Keratinocyte (primary cell): Measurements from ENCODE around the gene TSHZ2.

Experiments used
- EZH2 ChIP-seq: IDR thresholded peaks from one replicate; pipeline ENCODE4 v1.6.1; 2012; ENCODE audit warnings: inconsistent platforms, mild to moderate bottlenecking, low read length, moderate library complexity
- TF ChIP-seq, protein P1 (sequence below), 3 experiments: IDR thresholded peaks in 1 of 3; conservative IDR thresholded peaks in 1 of 3; optimal IDR thresholded peaks in 1 of 3; 2 replicates in 2 of 3; 3 replicates in 1 of 3; pipeline versions ENCODE3 to v1.5.1; 2011; ENCODE audit warnings: low read length in 3 of 3, mild to moderate bottlenecking in 3 of 3, moderate library complexity in 2 of 3, control low read depth in 1 of 3, inconsistent platforms in 1 of 3; ENCODE audit not compliant: insufficient read depth in 2 of 3; ENCODE audit errors: extremely low read depth in 1 of 3

DNA sequence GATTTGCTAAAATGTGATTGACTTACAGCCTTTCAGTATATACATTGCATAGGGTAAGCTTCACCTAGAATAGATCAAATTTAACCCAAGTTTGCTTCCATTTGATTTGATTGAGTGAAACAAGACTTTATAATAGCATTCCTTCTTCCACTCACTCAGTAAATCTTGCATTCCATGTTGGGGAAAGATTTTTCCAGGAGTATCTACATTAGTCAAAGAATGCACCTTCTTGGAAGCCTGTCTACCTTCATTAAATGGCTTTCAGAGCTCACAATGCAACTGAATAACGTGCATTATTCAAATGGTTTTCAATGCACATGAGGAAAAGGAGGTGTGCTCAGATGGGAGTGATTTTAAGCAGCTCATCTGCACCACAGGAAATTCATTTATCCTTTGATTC is 38.3 kb upstream of the TSHZ2 start:
- TF ChIP-seq, protein P1, sequence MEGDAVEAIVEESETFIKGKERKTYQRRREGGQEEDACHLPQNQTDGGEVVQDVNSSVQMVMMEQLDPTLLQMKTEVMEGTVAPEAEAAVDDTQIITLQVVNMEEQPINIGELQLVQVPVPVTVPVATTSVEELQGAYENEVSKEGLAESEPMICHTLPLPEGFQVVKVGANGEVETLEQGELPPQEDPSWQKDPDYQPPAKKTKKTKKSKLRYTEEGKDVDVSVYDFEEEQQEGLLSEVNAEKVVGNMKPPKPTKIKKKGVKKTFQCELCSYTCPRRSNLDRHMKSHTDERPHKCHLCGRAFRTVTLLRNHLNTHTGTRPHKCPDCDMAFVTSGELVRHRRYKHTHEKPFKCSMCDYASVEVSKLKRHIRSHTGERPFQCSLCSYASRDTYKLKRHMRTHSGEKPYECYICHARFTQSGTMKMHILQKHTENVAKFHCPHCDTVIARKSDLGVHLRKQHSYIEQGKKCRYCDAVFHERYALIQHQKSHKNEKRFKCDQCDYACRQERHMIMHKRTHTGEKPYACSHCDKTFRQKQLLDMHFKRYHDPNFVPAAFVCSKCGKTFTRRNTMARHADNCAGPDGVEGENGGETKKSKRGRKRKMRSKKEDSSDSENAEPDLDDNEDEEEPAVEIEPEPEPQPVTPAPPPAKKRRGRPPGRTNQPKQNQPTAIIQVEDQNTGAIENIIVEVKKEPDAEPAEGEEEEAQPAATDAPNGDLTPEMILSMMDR (optimal IDR thresholded peaks at IDR 0.05 in 1 of 3, IDR thresholded peaks at IDR 0.05 in 1 of 3, conservative IDR thresholded peaks at IDR 0.05 in 1 of 3; ENCODE audit: extremely low read depth in 1 of 3, insufficient read depth in 2 of 3, low read length in 3 of 3): no peak
- TF ChIP-seq EZH2: no peak
